Measurements from ENCODE around the gene STOML2. TPM values are rescaled to one million over a fixed set of nuclear protein-coding genes. Genes with fewer than 3 reads are reported as not detected.

STOML2 gene
- total RNA-seq, 1 donor from 2014 or later: 152 TPM

DNA sequence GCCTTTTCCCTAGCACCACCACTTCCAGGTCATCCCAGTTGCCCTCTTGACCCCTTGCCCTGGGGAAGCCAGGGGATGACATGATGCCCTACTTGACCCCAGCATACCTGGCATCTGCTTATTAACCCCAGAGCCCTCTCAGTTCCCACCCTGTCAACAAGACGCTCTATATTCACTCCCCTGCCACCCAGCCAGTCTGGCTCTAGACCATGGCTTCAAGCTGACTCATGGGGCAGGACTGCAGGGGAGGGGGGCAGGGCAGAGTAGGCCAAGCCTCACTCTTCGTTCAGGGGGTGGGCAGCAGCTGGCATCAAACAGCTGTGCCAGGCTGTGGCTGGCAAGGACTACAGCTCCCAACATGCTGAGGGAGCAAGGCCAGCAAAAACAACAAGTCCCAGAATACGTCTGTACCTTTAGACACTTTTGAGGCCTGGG lies 7.4 kb upstream of the STOML2 start:
- DNase-seq: peak; percentile 42
- intact Hi-C loops (cut with DNase I): loop anchor here (10.0 kb wide), 1 partner anchor 54 kb away; the partner anchor contains the start of gene UNC13B
- ATAC-seq (ENCODE audit: poor library complexity): no peak

GRCh38 chr9:35108946-35109575 lies 6.1 kb upstream of the STOML2 start:
- ATAC-seq (ENCODE audit: poor library complexity) (no peak), DNase-seq (no peak)
- intact Hi-C loops (cut with DNase I): no loop called here

DNA sequence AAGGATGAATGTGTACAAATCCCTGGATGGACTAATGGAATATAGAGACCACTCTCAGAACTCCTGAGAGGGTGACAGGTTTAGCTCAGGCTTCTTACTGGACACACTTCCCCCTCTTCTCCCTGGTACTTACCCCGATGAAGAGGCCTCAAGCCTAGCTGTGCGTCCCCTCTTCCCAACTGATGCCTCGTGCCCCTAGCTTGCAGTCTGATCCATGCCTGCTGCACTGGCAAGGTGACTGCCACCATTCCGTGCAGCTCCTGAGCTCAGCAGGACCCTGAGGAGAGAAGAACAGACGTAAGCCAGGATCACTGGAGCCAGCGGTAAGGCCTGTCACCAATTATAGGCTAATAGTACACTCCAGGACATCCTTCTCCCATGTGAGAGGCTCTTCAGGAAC lies 5.5 kb upstream of the STOML2 start:
- no peak for ATAC-seq (ENCODE audit: poor library complexity)
- intact Hi-C loops (cut with DNase I): no loop called here
- no peak for DNase-seq

GRCh38 chr9:35107297-35108290 lies 4.7 kb upstream of the STOML2 start:
- intact Hi-C loops (cut with DNase I): no loop called here
- ATAC-seq (ENCODE audit: poor library complexity) (no peak), DNase-seq (no peak)

DNA sequence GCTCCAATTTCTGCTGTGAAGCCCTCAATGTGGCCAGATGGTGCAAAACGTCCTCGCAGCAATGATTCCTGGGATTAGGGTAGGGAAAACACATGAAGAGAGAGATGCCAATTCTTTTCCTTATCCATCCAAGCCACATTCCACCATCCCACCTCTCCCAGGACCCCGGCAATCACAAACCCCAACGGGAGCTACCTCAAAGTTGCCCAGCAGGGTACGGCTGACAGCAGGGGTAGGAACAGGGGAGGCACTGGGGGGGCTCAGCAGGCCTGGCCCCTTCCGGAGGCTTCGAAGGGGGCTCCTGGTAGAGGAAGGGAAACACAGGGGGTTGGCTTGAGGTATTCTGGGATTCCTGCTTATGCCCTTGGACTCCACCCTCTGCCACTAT lies 3.4 kb upstream of the STOML2 start:
- intact Hi-C loops (cut with DNase I): no loop called here
- no peak for ATAC-seq (ENCODE audit: poor library complexity)
- DNase-seq: no peak

GRCh38 chr9:35105571-35106342 lies 2.8 kb upstream of the STOML2 start:
- DNase-seq (no peak), ATAC-seq (ENCODE audit: poor library complexity) (no peak)
- intact Hi-C loops (cut with DNase I): no loop called here

GRCh38 chr9:35105126-35105525 lies 2.2 kb upstream of the STOML2 start:
- no peak for ATAC-seq (ENCODE audit: poor library complexity)
- intact Hi-C loops (cut with DNase I): no loop called here
- no peak for DNase-seq

DNA sequence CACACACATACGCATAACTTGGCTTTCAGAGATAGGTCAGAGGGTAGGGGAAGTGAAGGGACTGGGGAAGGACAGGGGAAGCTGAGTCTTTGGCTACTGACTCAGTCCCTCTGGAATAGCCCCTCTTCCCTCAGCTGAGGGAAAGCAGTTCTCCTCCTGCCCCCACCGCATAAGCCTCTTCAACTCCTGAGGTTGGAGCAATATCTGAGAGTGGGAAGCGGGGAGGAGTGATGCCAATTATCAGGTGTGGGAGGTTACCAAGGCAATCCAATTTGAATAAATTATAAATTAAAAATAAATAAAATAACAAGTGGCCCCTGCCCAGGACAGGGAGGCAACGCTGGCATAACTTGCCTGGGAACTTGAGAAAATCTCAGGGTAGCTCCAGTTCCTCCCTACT lies 1.7 kb upstream of the STOML2 start:
- intact Hi-C loops (cut with DNase I): no loop called here
- DNase-seq (no peak), ATAC-seq (ENCODE audit: poor library complexity) (no peak)

GRCh38 chr9:35103660-35104191 lies 795 bp upstream of the STOML2 start:
- peak; percentile 1 for ATAC-seq (ENCODE audit: poor library complexity)
- DNase-seq: no peak
- intact Hi-C loops (cut with DNase I): no loop called here

DNA sequence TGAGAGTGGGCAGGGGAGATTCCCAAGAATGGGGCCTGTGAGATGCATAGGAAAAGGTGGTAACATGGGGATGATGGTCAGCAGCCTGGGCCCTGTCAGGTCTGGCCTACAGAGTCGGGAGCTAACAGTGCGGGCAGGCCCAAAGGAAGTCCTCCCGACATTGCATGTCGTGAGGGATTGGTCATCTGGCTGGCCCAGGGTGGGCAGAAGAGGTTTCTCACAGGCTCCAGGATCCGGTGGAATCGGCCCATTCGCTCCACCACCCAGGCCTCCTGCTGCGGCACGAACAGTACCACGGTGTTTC lies 514 bp downstream of the STOML2 start:
- intact Hi-C loops (cut with DNase I): no loop called here
- DNase-seq (no peak), ATAC-seq (ENCODE audit: poor library complexity) (peak; percentile 35)

GRCh38 chr9:35097573-35097972 lies 5.4 kb downstream of the STOML2 start:
- DNase-seq: no peak
- intact Hi-C loops (cut with DNase I): loop anchor here (5.0 to 10.0 kb wide), 2 partner anchors 113 to 195 kb away; partner anchors contain the start of gene DNAJB5
- no peak for ATAC-seq (ENCODE audit: poor library complexity)

GRCh38 chr9:35096035-35096849 lies 6.7 kb downstream of the STOML2 start, which contains the start of gene PIGO:
Gene PIGO (minus strand): TSS chr9:35096591. CDS start chr9:35095565, 1,026 bp downstream.
- peak; percentile 95 for DNase-seq
- peak; percentile 97 for ATAC-seq (ENCODE audit: poor library complexity)
- intact Hi-C loops (cut with DNase I): loop anchor here (5.0 to 10.0 kb wide), 2 partner anchors 111 to 194 kb away; partner anchors contain the start of gene DNAJB5

DNA sequence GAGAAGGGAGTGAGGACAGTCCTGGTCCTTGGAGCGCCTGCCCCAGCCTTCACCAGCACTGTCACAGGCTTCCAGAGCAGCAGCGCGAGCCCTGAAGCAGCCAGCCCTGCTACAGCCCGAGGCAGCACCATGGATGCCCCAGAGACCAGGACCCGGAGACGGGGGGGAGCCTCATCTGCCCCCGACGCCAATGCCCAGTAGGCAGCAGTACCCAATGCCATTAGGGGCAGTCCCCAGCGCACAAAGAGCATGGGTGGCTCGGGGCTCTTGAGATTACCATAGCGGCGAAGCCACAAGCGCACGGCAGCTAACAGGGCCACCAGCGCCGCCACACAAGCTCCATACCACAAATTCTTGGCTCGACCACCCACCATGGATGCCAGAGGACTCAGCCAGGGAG lies 11.4 kb downstream of the STOML2 start:
- intact Hi-C loops (cut with DNase I): loop anchor here (10.0 kb wide), 1 partner anchor 107 kb away; the partner anchor contains the start of gene DNAJB5
- no peak for DNase-seq
- ATAC-seq (ENCODE audit: poor library complexity): no peak

GRCh38 chr9:35089434-35089833 lies 13.5 kb downstream of the STOML2 start:
- intact Hi-C loops (cut with DNase I): no loop called here
- no peak for ATAC-seq (ENCODE audit: poor library complexity)
- DNase-seq: no peak

DNA sequence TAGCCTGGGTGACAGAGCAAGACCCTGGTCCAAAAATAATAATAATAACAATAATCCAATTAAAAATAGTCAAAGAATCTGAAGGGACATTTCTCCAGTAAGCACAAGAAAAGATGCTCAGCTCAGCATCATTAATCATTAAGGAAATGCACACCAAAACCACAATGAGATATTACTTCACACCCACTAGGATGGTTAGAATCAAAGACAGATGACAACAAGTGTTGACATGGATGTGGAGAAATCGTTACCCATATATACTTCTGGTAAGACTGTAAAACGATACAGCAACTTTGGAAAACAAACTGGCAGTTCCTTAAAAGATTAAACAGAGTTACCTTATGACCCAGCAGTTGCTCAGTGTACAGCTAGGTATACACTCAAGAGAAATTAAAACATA lies 17.9 kb downstream of the STOML2 start:
- intact Hi-C loops (cut with DNase I): no loop called here
- no peak for ATAC-seq (ENCODE audit: poor library complexity)
- DNase-seq: no peak

DNA sequence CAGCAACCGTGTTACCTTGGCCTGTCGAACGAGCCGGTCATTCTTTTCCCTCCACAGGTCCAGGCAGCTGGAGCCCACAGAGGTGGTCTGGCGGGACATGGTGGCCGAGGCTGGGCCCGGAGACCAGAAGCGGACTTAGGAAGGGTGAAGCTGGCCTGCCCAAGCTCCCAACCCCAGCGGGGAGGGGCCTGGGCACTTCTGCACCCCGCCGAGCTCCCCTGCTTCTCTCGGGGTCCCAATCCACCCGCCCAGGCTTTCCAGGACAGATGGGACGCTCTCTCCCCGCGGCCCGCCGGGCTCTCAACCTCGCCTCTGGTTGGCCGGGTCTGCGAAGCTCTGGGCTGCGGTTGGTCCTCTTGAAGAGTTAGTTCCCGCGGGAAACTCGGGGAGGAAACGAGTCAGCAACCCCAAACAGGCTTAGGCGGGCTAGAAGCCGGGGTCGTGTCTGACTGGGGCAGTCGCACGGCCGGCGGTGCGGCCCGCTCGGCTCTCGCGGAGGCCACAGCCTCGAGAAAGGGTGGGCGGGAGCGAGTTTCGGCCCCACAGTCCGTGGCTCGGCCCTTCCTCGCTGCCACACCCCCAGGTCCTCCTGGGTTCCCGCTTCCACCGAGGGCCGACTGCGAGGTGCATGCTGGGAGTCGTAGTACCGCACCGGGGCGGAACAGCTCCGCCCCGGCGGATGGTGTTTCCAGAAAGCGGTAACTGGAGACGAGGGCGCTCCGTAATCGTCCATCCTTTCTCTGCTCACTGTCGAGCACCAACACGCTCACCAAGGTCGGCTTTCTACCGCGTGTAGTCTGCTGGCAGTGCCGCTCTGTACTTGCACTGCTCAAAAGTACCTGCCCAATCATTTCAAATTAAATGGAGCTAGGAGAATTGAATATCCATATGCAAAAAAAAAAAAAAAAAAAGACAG lies 23.2 kb downstream of the STOML2 start, which contains the start of gene FANCG:
Gene FANCG (minus strand): TSS at position 517 of the 916 bp plus-strand sequence. CDS start 418 bp downstream, at position 99.
- peak; percentile 95 for DNase-seq
- ATAC-seq (ENCODE audit: poor library complexity): peak; percentile 98
- intact Hi-C loops (cut with DNase I): no loop called here

DNA sequence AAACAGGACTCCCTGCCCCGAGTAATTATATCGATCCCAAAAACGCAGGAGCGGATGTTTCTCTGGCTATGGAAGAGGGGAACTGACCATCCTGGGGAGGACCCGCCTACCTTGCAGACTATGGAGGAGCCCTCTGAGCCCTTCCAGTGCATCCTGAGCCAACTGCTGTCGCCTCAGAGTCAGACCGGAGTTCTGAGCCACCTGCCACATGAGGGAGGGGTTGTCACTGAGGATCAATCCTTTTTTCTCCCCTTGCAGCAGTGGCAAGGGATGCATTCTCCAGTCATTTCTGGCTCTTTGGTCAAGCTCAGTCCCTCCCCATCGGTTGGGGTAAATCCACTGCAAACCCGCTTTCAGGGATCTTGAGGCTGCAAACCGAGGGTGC lies 23.9 kb downstream of the STOML2 start:
- intact Hi-C loops (cut with DNase I): no loop called here
- DNase-seq (no peak), ATAC-seq (ENCODE audit: poor library complexity) (no peak)
